H1 (cell line): Measurements from ENCODE around the gene MYH6. TPM values are rescaled to one million over a fixed set of nuclear protein-coding genes. Genes with fewer than 3 reads are reported as not detected.
A peak's percentile ranks its signal among the peaks of the same experiment; 100 is the strongest.

Experiments used
- CBX8 ChIP-seq: fragments of 300-800, 300-1000 bp; sonication (generic); IDR thresholded peaks from 2 replicates; pipeline ENCODE4 v1.7.1; 2016; ENCODE audit warnings: low read depth, low read length, borderline replicate concordance
- CHD2 ChIP-seq: IDR thresholded peaks from 2 replicates; pipeline ENCODE4 v1.6.1; 2012; ENCODE audit warnings: low read length, improper control_type of control experiment
- POU5F1 ChIP-seq: IDR thresholded peaks from 2 replicates; pipeline ENCODE4 v1.6.1; 2011; ENCODE audit warnings: low read depth, mild to moderate bottlenecking, low read length, moderate library complexity
- RAD21 ChIP-seq, 2 experiments: IDR thresholded peaks in 1 of 2; conservative IDR thresholded peaks in 1 of 2; 2 replicates each; pipeline ENCODE4 v1.6.1; 2011; ENCODE audit warnings: low read depth in 2 of 2, low read length in 2 of 2, improper control_type of control experiment in 1 of 2, inconsistent platforms in 1 of 2, mild to moderate bottlenecking in 1 of 2, moderate library complexity in 1 of 2
- RNF2 ChIP-seq: fragments of 200-900, 300-1000 bp; sonication (generic); IDR thresholded peaks from 2 replicates; pipeline ENCODE4 v1.7.1; 2016; ENCODE audit warnings: borderline replicate concordance, low read depth, mild to moderate bottlenecking, antibody characterized with exemption, low read length; ENCODE audit not compliant: poor library complexity, severe bottlenecking; ENCODE audit errors: missing control alignments
- SP1 ChIP-seq: IDR thresholded peaks from 2 replicates; pipeline ENCODE4 v1.6.1; 2011; ENCODE audit warnings: low read depth, low read length
- SUZ12 ChIP-seq: fragments of 200-600 bp; sonication (generic); IDR thresholded peaks from 2 replicates; pipeline ENCODE4 v1.6.1; 2012; ENCODE audit warnings: mild to moderate bottlenecking, inconsistent platforms, low read length, moderate library complexity, mixed read lengths
- polyA plus RNA-seq, 7 experiments: library from polyadenylated mRNA; depleted of rRNA in 3 of 7; stranded (reverse) in 5 of 7; unstranded in 2 of 7; fragments of >200 nt in 5 of 7; fragments of 200-250 nt in 2 of 7; gene quantifications; 1 replicate in 5 of 7; 2 replicates in 1 of 7; 4 replicates in 1 of 7; pipeline versions ENCODE4 v1.2.1 to v1.2.3, GENCODE V29; 2011 to 2013; ENCODE audit warnings: missing spikeins in 2 of 7, mixed read lengths in 2 of 7
- total RNA-seq: library from RNA; stranded (reverse); fragmentation: NEBNext Ultra II Directional; extraction: Animal tissue kit (Norgen Biotek cat#: 25700); gene quantifications from 2 replicates; pipeline ENCODE4 v1.2.1, GENCODE V29; 2021

The MYH6 gene
- total and polyA plus RNA-seq, 2 of the 8 experiments (the other 6 are each of a cell fraction or from before 2014, with no cell fraction given), result 0.03 TPM; not detected in 1

DNA sequence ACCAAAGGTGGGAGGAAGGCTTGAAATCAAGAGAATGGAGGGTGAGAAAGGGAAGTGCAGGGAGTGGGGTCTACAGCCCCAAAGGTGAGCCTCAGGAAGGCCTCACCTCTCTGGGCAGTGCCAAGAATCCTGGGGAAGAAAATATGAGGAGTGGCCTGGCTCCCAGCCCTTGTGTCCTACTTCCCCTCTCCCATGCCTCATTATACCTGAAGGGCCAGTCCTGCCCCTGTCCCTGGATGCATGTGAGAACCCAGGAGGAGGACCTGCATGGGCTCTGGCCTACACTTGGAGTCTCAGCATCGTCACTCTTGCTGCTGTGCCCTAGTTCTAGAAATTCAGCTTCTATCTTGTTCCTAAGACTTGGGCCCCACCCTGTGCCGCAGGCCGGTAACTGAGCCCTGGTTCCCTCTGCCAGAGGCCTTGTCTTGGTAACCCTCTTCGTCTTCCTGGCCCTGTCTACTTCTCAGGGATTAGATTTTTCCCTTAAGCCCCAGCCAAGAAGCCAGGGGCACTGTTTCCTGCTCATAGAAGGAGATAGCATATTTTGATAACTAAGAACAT is 38.3 kb upstream of the MYH6 start (continued):
- no peak for TF ChIP-seq RNF2
- TF ChIP-seq RAD21 (IDR thresholded peaks at IDR 0.05 in 1 of 2, conservative IDR thresholded peaks at IDR 0.05 in 1 of 2; ENCODE audit: low read depth in 2 of 2, low read length in 2 of 2), result peak; percentile 38 to 56; a peak in 3 of 4 replicates
- TF ChIP-seq POU5F1, result no peak
- no peak for TF ChIP-seq CHD2
- TF ChIP-seq CBX8, result no peak
- TF ChIP-seq SP1, result no peak
- TF ChIP-seq SUZ12, result no peak
